H9 (cell line): ENCODE results near the gene KL. TPM values are rescaled to one million over a fixed set of nuclear protein-coding genes. Genes with fewer than 3 reads are reported as not detected.

Experiments used
- DNase-seq: peaks from one replicate; pipeline ENCODE4 v3.0.0-alpha.2; 2017
- H2AFZ ChIP-seq: one replicate; pipeline ENCODE4 v1.6.1; 2013; ENCODE audit warnings: mild to moderate bottlenecking, low read length, control low read depth, moderate library complexity
- H2AK5ac ChIP-seq: 2 replicates; pipeline ENCODE4 v1.6.1; 2013; ENCODE audit warnings: low read length, control low read depth, mixed read lengths; ENCODE audit not compliant: insufficient read length
- H2BK120ac ChIP-seq: one replicate; pipeline ENCODE4 v1.6.1; 2013; ENCODE audit warnings: low read depth, mild to moderate bottlenecking, low read length, control low read depth, inconsistent platforms; ENCODE audit not compliant: poor library complexity, severe bottlenecking
- H2BK12ac ChIP-seq: 2 replicates; pipeline ENCODE4 v1.6.1; 2013; ENCODE audit warnings: low read length, control low read depth, mixed read lengths, low read depth; ENCODE audit not compliant: insufficient read length
- H2BK15ac ChIP-seq: 2 replicates; pipeline ENCODE4 v1.6.1; 2013; ENCODE audit warnings: low read depth, low read length, control low read depth
- H2BK20ac ChIP-seq: one replicate; pipeline ENCODE4 v1.6.1; 2013; ENCODE audit warnings: low read depth, mild to moderate bottlenecking, low read length, control low read depth, inconsistent platforms; ENCODE audit not compliant: poor library complexity, severe bottlenecking
- H2BK5ac ChIP-seq: 2 replicates; pipeline ENCODE4 v1.6.1; 2013; ENCODE audit warnings: low read length, control low read depth, mixed read lengths; ENCODE audit not compliant: insufficient read length
- H3K14ac ChIP-seq: 2 replicates; pipeline ENCODE4 v1.6.1; 2013; ENCODE audit warnings: low read length, control low read depth; ENCODE audit not compliant: insufficient read depth
- H3K18ac ChIP-seq: 2 replicates; pipeline ENCODE4 v1.6.1; 2013; ENCODE audit warnings: low read depth, mild to moderate bottlenecking, mixed read lengths, low read length, control low read depth; ENCODE audit not compliant: insufficient read length
- H3K23ac ChIP-seq: 2 replicates; pipeline ENCODE4 v1.6.1; 2013; ENCODE audit warnings: low read length, control low read depth, mixed read lengths, low read depth; ENCODE audit not compliant: insufficient read length
- H3K23me2 ChIP-seq: 2 replicates; pipeline ENCODE4 v1.6.1; 2013; ENCODE audit warnings: low read depth, mild to moderate bottlenecking, mixed read lengths, low read length, control low read depth; ENCODE audit not compliant: insufficient read length, poor library complexity, severe bottlenecking
- H3K27ac ChIP-seq: 2 replicates; pipeline ENCODE4 v1.5.1; 2013; ENCODE audit warnings: low read length, control low read depth, mixed read lengths, low read depth; ENCODE audit not compliant: insufficient read length
- H3K27me3 ChIP-seq: 2 replicates; pipeline ENCODE4 v1.6.1; 2013; ENCODE audit warnings: low read length, control low read depth, inconsistent platforms; ENCODE audit not compliant: insufficient read depth
- H3K4ac ChIP-seq: 2 replicates; pipeline ENCODE4 v1.6.1; 2013; ENCODE audit warnings: low read depth, mild to moderate bottlenecking, control low read depth, inconsistent platforms, low read length, moderate library complexity
- H3K4me1 ChIP-seq: 2 replicates; pipeline ENCODE4 v1.6.1; 2013; ENCODE audit warnings: low read length, control low read depth, inconsistent platforms; ENCODE audit not compliant: insufficient read depth
- H3K4me2 ChIP-seq: 2 replicates; pipeline ENCODE4 v1.6.1; 2013; ENCODE audit warnings: low read length, control low read depth, mixed read lengths; ENCODE audit not compliant: insufficient read length, insufficient read depth
- H3K56ac ChIP-seq: 2 replicates; pipeline ENCODE4 v1.6.1; 2013; ENCODE audit warnings: low read depth, mild to moderate bottlenecking, mixed read lengths, low read length, control low read depth; ENCODE audit not compliant: insufficient read length
- H3K79me1 ChIP-seq: 2 replicates; pipeline ENCODE4 v1.6.1; 2013; ENCODE audit warnings: low read depth, mild to moderate bottlenecking, moderate library complexity, low read length, control low read depth, inconsistent platforms; ENCODE audit not compliant: insufficient read depth, poor library complexity, severe bottlenecking
- H3K79me2 ChIP-seq: 2 replicates; pipeline ENCODE4 v1.6.1; 2013; ENCODE audit warnings: low read length, control low read depth, inconsistent platforms; ENCODE audit not compliant: insufficient read depth
- H3K9ac ChIP-seq: 2 replicates; pipeline ENCODE4 v1.6.1; 2013; ENCODE audit warnings: low read length, control low read depth, mixed read lengths; ENCODE audit not compliant: insufficient read length; ENCODE audit errors: extremely low read depth
- H3K9me3 ChIP-seq: one replicate; pipeline ENCODE4 v1.6.1; 2013; ENCODE audit warnings: low read depth, low read length, inconsistent platforms; ENCODE audit not compliant: control insufficient read depth
- H3T11ph ChIP-seq: one replicate; pipeline ENCODE4 v1.6.1; 2013; ENCODE audit warnings: mild to moderate bottlenecking, low read length, control low read depth, inconsistent platforms
- H4K20me1 ChIP-seq: one replicate; pipeline ENCODE4 v1.6.1; 2013; ENCODE audit not compliant: control insufficient read depth, insufficient read length, insufficient read depth
- H4K5ac ChIP-seq: 2 replicates; pipeline ENCODE4 v1.6.1; 2013; ENCODE audit warnings: low read depth, mild to moderate bottlenecking, mixed read lengths, low read length, control low read depth; ENCODE audit not compliant: insufficient read length
- H4K8ac ChIP-seq: replicated peaks from 2 replicates; pipeline ENCODE4 v1.6.1; 2013; ENCODE audit warnings: low read length, control low read depth, mixed read lengths, low read depth; ENCODE audit not compliant: insufficient read length
- H4K91ac ChIP-seq: 2 replicates; pipeline ENCODE4 v1.6.1; 2013; ENCODE audit warnings: low read depth, mild to moderate bottlenecking, moderate library complexity, mixed read lengths, low read length, control low read depth; ENCODE audit not compliant: insufficient read length
- H3K27ac Mint-ChIP-seq, 3 experiments: 2 replicates in 2 of 3; 3 replicates in 1 of 3; pipeline ENCODE4 v1.8.0; 2020 to 2021; ENCODE audit warnings: mixed read lengths in 3 of 3, mild to moderate bottlenecking in 1 of 3, moderate library complexity in 1 of 3
- H3K27me3 Mint-ChIP-seq: 2 replicates; pipeline ENCODE4 v1.8.0; 2021; ENCODE audit warnings: low read depth, mild to moderate bottlenecking, moderate library complexity, mixed read lengths
- H3K36me3 Mint-ChIP-seq, 3 experiments: 2 replicates in 2 of 3; 3 replicates in 1 of 3; pipeline ENCODE4 v1.8.0; 2020 to 2021; ENCODE audit warnings: low read depth in 3 of 3, mixed read lengths in 3 of 3; ENCODE audit not compliant: insufficient read depth in 1 of 3
- H3K4me1 Mint-ChIP-seq, 2 experiments: 2 replicates each; pipeline ENCODE4 v1.8.0; 2020; ENCODE audit warnings: mixed read lengths in 2 of 2
- H3K4me3 Mint-ChIP-seq, 2 experiments: 2 replicates in 1 of 2; 3 replicates in 1 of 2; pipeline ENCODE4 v1.8.0; 2020 to 2021; ENCODE audit warnings: mild to moderate bottlenecking in 2 of 2, mixed read lengths in 2 of 2, moderate library complexity in 1 of 2
- H3K9me3 Mint-ChIP-seq, 2 experiments: 2 replicates in 1 of 2; 3 replicates in 1 of 2; pipeline ENCODE4 v1.8.0; 2020; ENCODE audit warnings: mild to moderate bottlenecking in 2 of 2, mixed read lengths in 2 of 2, moderate library complexity in 1 of 2
- WGBS: extraction: QIAGEN DNeasy Blood & Tissue Kit; methylation state at CpG from one replicate; pipeline ENCODE4 v1.1.7; 2013; ENCODE audit warnings: missing lambda C conversion rate, low lambda C conversion rate, mixed read lengths; ENCODE audit not compliant: insufficient read length; ENCODE audit errors: extremely low coverage; 5-methylcytosine and 5-hydroxymethylcytosine counted together
- total RNA-seq: library from RNA; stranded (reverse); gene quantifications from 2 replicates; pipeline ENCODE4 v1.2.1, GENCODE V29; 2021
- TF ChIP-seq, protein P1 (sequence below): fragments of 200-600 bp; sonication (generic); conservative IDR thresholded peaks from 3 replicates; pipeline ENCODE4 v1.8.0; 2021; ENCODE audit warnings: antibody characterized with exemption, mild to moderate bottlenecking

KL gene
- total RNA-seq, 1 experiment from 2014 or later = not detected

DNA sequence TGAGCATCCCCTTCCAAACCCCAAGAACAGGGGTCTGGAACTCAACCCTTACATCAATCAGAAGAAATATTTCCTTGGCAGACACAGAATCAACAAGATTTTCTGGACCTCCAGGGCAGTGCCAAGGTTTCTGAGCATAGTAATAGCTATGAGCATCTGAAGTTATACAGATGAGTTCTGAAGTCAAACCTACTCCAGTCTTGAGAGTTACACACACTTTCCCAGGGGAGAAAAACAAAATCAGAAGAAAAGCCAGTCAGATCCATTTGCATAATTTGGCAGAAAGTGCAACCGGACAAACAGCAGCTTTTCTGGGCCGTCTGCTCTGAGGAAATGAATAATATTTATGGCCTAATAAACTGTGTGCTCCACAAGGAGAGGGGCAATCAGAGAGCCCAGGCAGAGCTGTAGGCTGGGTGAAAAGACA is 93.1 kb downstream of the KL start:
- H3K9ac ChIP-seq = no peak overlapping the region
- no peak overlapping the region for H4K8ac ChIP-seq
- H3K27me3 ChIP-seq = 0 out of 2 replicates have a peak, but pooled peaks cover 2% of the 10 kb centered on the region
- H3K56ac ChIP-seq = no peak overlapping the region
- H3K79me2 ChIP-seq = no peaks in the 10 kb centered on the region
- no peak overlapping the region for H2BK15ac ChIP-seq
- H3K4me1 ChIP-seq = no peaks in the 10 kb centered on the region
- Mint-ChIP-seq H3K27ac (peak overlapping the region in 1 of 3 experiments; percentile 50; a peak in 1 of 7 replicates), H3K4me1 (no peaks in the 10 kb centered on the region), H3K9me3 (no peaks in the 10 kb centered on the region), H3K27me3 (no peaks in the 10 kb centered on the region), H3K4me3 (no peak overlapping the region), H3K36me3 (peaks cover 0 to 7% (median 0%) of the 10 kb centered on the region in 3 experiments; a peak in 2 of 7 replicates)
- no peak overlapping the region for H3K4me2 ChIP-seq
- H2BK12ac ChIP-seq = no peak overlapping the region
- H3K9me3 ChIP-seq = no peaks in the 10 kb centered on the region
- no peaks in the 10 kb centered on the region for H3K23me2 ChIP-seq
- H2BK20ac ChIP-seq = no peak overlapping the region
- H2BK5ac ChIP-seq = no peak overlapping the region
- no peak overlapping the region for H2AK5ac ChIP-seq
- no peak overlapping the region for H3K14ac ChIP-seq
- DNase-seq = no peak
- no CpG with 5 or more reads among the region's 2 CpGs for WGBS
- H3T11ph ChIP-seq = no peak overlapping the region
- H3K4ac ChIP-seq = no peak overlapping the region
- H4K5ac ChIP-seq = no peak overlapping the region
- TF ChIP-seq, protein P1, sequence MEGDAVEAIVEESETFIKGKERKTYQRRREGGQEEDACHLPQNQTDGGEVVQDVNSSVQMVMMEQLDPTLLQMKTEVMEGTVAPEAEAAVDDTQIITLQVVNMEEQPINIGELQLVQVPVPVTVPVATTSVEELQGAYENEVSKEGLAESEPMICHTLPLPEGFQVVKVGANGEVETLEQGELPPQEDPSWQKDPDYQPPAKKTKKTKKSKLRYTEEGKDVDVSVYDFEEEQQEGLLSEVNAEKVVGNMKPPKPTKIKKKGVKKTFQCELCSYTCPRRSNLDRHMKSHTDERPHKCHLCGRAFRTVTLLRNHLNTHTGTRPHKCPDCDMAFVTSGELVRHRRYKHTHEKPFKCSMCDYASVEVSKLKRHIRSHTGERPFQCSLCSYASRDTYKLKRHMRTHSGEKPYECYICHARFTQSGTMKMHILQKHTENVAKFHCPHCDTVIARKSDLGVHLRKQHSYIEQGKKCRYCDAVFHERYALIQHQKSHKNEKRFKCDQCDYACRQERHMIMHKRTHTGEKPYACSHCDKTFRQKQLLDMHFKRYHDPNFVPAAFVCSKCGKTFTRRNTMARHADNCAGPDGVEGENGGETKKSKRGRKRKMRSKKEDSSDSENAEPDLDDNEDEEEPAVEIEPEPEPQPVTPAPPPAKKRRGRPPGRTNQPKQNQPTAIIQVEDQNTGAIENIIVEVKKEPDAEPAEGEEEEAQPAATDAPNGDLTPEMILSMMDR = no peak
- H4K91ac ChIP-seq = no peak overlapping the region
- no peak overlapping the region for H3K18ac ChIP-seq
- H3K23ac ChIP-seq = no peak overlapping the region
- H2AFZ ChIP-seq = no peak overlapping the region
- H3K27ac ChIP-seq = no peak overlapping the region
- no peak overlapping the region for H2BK120ac ChIP-seq
- H4K20me1 ChIP-seq = no peaks in the 10 kb centered on the region
- no peaks in the 10 kb centered on the region for H3K79me1 ChIP-seq
